ENCODE measurements around the gene NRXN2. TPM values are rescaled to one million over a fixed set of nuclear protein-coding genes. Genes with fewer than 3 reads are reported as not detected.

Gene NRXN2
- total RNA-seq, 1 donor from 2014 or later: 50.4 TPM

DNA sequence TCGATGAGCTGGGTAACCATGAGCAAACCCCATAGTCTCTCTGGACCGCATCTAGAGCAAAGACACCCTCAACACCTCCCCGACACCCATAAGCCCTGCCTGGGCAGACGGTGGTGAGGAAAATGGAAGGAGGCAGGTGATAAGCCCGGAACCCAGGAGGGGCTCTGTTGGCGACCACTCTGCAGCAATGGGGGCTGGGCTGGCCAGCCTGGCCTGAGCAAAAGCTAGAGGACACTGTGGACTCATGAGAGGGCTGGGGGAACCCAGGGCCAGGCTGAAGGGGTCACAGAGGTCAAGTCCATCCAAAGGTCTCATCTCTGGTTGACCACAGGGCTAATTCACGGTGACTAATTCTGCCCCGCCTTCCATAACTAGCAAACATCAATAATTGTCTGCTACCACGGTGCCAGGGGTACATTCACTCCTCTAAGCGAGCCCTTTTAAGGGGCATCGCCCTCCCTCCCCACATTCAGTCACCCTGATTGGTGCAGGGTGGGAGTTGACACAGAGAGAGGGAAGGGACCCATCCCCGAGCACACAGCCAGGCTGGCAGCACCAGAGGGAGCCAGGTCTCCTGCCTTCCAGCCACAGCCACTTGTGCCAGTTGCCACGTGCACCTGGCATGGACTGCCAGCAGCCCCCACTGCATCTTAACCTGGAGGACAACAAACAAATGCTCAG, 32.8 kb upstream of the NRXN2 start:
- Mint-ChIP-seq H3K4me3 (ENCODE audit: unreplicated experiment) (no peak overlapping the region), H3K27ac (ENCODE audit: unreplicated experiment) (no peak overlapping the region), H3K9me3 (ENCODE audit: unreplicated experiment) (peaks cover 4% of the 10 kb centered on the region), H3K36me3 (ENCODE audit: unreplicated experiment) (no peaks in the 10 kb centered on the region), H3K4me1 (ENCODE audit: low read depth, unreplicated experiment) (peaks cover 11% of the 10 kb centered on the region), H3K27me3 (ENCODE audit: unreplicated experiment) (peaks cover 12% of the 10 kb centered on the region)
- TF ChIP-seq, protein P1, sequence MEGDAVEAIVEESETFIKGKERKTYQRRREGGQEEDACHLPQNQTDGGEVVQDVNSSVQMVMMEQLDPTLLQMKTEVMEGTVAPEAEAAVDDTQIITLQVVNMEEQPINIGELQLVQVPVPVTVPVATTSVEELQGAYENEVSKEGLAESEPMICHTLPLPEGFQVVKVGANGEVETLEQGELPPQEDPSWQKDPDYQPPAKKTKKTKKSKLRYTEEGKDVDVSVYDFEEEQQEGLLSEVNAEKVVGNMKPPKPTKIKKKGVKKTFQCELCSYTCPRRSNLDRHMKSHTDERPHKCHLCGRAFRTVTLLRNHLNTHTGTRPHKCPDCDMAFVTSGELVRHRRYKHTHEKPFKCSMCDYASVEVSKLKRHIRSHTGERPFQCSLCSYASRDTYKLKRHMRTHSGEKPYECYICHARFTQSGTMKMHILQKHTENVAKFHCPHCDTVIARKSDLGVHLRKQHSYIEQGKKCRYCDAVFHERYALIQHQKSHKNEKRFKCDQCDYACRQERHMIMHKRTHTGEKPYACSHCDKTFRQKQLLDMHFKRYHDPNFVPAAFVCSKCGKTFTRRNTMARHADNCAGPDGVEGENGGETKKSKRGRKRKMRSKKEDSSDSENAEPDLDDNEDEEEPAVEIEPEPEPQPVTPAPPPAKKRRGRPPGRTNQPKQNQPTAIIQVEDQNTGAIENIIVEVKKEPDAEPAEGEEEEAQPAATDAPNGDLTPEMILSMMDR (IDR thresholded peaks at IDR 0.05; ENCODE audit: partially characterized antibody, unreplicated experiment): no peak
- no peak for DNase-seq

DNA sequence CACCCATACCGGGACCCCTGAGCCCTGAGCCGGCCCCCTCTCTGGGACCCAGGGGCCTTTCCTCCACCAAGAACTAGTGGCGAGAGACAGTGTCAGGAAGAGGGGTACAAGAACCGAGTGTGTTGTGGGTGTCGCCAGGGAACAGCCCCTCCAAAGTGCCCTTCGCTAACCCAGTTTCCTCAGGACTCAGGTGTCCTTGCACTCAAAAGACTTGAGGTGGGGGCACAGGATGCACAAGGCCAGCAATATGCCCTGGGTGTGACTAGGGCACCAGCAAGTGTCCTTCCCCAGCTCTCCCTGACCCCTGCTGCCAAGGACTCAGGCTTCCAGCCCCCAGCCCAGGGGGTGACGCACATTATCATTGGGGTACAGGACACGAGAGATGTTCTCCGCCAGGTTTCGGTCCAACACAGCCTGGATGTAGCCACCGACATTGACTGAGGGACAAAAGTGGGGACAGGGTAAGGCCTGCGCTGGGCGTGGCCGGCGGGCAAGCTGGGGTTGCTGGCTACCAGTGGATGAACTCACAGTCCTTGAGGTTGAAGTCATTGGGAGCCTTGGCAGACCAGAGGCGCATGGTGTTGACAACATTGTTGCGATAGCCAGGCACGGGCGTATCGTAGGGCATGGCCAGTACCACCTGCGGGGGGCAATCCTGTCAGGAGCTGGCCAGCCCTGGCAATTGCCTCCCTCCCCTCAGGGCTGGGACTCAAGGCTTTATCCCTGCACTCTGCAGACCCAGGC, 32.1 kb upstream of the NRXN2 start:
- Mint-ChIP-seq H3K9me3 (ENCODE audit: unreplicated experiment) (peaks cover 2% of the 10 kb centered on the region), H3K27me3 (ENCODE audit: unreplicated experiment) (peaks cover 12% of the 10 kb centered on the region), H3K36me3 (ENCODE audit: unreplicated experiment) (peaks cover 2% of the 10 kb centered on the region), H3K4me3 (ENCODE audit: unreplicated experiment) (no peak overlapping the region), H3K27ac (ENCODE audit: unreplicated experiment) (no peak overlapping the region), H3K4me1 (ENCODE audit: low read depth, unreplicated experiment) (peaks cover 10% of the 10 kb centered on the region)
- TF ChIP-seq, protein P1 (IDR thresholded peaks at IDR 0.05; ENCODE audit: partially characterized antibody, unreplicated experiment): no peak
- no peak for DNase-seq

DNA sequence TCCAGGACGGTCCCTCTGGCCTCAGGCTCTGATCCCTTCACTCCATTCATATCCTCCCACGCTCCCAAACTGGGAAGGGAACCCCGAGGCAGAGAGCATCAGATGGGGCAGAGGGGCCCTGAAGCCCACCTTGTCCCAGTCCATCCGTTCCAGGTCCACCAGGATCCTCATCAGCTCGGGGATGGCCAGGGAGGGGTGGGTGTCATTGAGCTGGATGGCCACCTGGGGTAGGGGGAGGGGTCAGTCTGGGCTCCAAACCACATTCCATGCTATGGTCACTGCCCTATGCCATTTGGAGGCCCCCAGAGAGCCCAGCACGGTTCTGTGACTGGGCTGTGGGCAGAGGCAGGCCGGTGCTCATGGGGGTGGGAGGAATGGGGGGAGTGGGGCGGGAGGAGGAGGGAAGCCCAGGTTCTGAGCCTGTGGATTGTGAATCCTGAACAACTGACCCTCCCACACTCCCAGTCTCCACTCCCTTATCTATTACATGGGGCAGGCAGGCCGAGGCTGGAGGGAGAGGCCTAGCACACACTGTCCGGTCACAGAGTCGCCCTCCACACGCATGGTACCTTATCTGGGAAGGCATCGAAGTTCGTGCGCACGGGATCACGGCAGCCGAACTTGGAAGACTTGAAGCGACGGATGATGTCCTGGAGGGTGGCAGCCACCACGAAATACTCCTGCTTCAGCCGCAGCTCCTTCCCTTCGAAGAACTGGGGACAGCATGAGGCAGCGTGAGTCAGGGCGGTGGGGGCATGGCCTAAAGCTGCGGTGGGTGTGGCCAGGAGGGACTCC, 31.3 kb upstream of the NRXN2 start:
- H3K27me3 Mint-ChIP-seq (ENCODE audit: unreplicated experiment): peaks cover 12% of the 10 kb centered on the region
- peaks cover 2% of the 10 kb centered on the region for H3K9me3 Mint-ChIP-seq (ENCODE audit: unreplicated experiment)
- H3K36me3 Mint-ChIP-seq (ENCODE audit: unreplicated experiment): peaks cover 3% of the 10 kb centered on the region
- TF ChIP-seq, protein P1 (IDR thresholded peaks at IDR 0.05; ENCODE audit: partially characterized antibody, unreplicated experiment): no peak
- no peak for DNase-seq
- H3K4me3 Mint-ChIP-seq (ENCODE audit: unreplicated experiment): no peak overlapping the region
- peaks cover 2% of the 10 kb centered on the region for H3K4me1 Mint-ChIP-seq (ENCODE audit: low read depth, unreplicated experiment)
- no peak overlapping the region for H3K27ac Mint-ChIP-seq (ENCODE audit: unreplicated experiment)

DNA sequence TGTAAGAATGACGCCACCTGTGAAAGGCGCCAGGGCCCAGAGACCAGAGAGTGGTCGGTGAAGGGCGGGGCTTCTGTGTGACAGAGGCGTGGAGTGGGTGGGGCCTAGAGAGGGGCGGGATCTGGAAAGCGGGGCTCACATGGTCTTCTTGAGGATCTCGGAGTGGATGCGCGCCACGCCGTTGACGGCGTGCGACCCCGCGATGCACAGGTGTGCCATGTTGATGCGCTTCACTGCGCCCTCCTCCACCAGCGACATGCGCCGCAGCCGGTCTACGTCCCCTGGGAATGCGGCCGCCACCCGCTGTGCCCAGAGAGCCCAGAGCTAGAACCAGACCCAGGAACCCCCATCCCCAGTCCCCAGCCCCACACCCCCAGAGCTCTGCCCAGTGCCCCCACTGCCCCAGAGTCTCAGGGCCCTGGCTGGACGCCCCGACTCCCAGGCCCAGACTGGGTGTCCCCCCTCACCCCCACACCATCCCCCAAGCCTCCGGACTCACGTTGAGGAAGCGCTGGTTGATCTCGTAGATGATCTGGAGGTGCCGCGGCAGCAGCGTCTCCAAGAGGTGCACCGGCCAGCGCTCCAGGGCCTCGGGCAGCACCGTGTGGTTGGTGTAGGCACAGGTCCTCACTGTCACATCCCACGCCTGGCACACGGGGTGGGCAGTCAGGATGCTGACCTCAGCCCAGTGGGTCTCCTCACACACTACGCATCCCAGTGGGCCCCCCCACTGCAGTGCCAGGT, 30.6 kb upstream of the NRXN2 start:
- H3K27ac Mint-ChIP-seq (ENCODE audit: unreplicated experiment): no peak overlapping the region

More for the DNA sequence above, 30.6 kb upstream of the NRXN2 start:
- peaks cover 3% of the 10 kb centered on the region for H3K9me3 Mint-ChIP-seq (ENCODE audit: unreplicated experiment)
- peaks cover 2% of the 10 kb centered on the region for H3K4me1 Mint-ChIP-seq (ENCODE audit: low read depth, unreplicated experiment)
- H3K4me3 Mint-ChIP-seq (ENCODE audit: unreplicated experiment): no peak overlapping the region
- TF ChIP-seq, protein P1 (IDR thresholded peaks at IDR 0.05; ENCODE audit: partially characterized antibody, unreplicated experiment): no peak
- peaks cover 12% of the 10 kb centered on the region for H3K27me3 Mint-ChIP-seq (ENCODE audit: unreplicated experiment)
- H3K36me3 Mint-ChIP-seq (ENCODE audit: unreplicated experiment): peaks cover 3% of the 10 kb centered on the region
- no peak for DNase-seq
